H1 (cell line): ENCODE data around the gene NRXN2. TPM values are rescaled to one million over a fixed set of nuclear protein-coding genes. Genes with fewer than 3 reads are reported as not detected.

Source experiments
- CTCF ChIA-PET: fragments of 300-600 bp; sonication (Branson Sonifier 250); formaldehyde crosslinking; loops from one replicate; lab custom pipeline; 2021; ENCODE audit not compliant: partially characterized antibody; lab: Charles Lee
- POLR2A ChIA-PET: fragments of 300-600 bp; sonication (Branson Sonifier 250); formaldehyde crosslinking; loops from one replicate; lab custom pipeline; 2021; ENCODE audit warnings: inconsistent platforms; ENCODE audit not compliant: partially characterized antibody; lab: Charles Lee
- DNase-seq, 2 experiments: peaks; one replicate each; pipeline versions ENCODE4 v3.0.0 to v3.0.0-alpha.2; 2010 to 2022; ENCODE audit warnings: low spot score in 2 of 2, low read depth in 1 of 2, mixed read lengths in 1 of 2
- FAIRE-seq: peaks from 2 replicates; lab custom pipeline; 2011; peaks lifted over from hg19 to GRCh38; lab: Jason Lieb, UNC
- H2AFZ ChIP-seq: 2 replicates; pipeline ENCODE4 v1.8.1; 2012; ENCODE audit warnings: low read length, inconsistent platforms
- H2AK5ac ChIP-seq: 2 replicates; pipeline ENCODE4 v1.6.1; 2013; ENCODE audit warnings: low read depth, low read length
- H2BK120ac ChIP-seq: replicated peaks from 2 replicates; pipeline ENCODE3; 2013; ENCODE audit warnings: low read depth, low read length, inconsistent platforms
- H2BK12ac ChIP-seq: 2 replicates; pipeline ENCODE4 v1.6.1; 2013; ENCODE audit warnings: low read depth, low read length
- H2BK15ac ChIP-seq: 2 replicates; pipeline ENCODE4 v1.6.1; 2013; ENCODE audit warnings: low read length
- H2BK20ac ChIP-seq: 2 replicates; pipeline ENCODE4 v1.6.1; 2013; ENCODE audit warnings: low read length
- H2BK5ac ChIP-seq: 2 replicates; pipeline ENCODE4 v1.6.1; 2013; ENCODE audit warnings: low read depth, low read length
- H3K14ac ChIP-seq: 2 replicates; pipeline ENCODE4 v1.6.1; 2013; ENCODE audit warnings: inconsistent platforms; ENCODE audit not compliant: insufficient read length
- H3K18ac ChIP-seq: 2 replicates; pipeline ENCODE4 v1.6.1; 2013; ENCODE audit warnings: low read length; ENCODE audit errors: extremely low read depth
- H3K23ac ChIP-seq: 2 replicates; pipeline ENCODE4 v1.6.1; 2013; ENCODE audit warnings: inconsistent platforms; ENCODE audit not compliant: insufficient read length
- H3K23me2 ChIP-seq: 2 replicates; pipeline ENCODE4 v1.6.1; 2013; ENCODE audit warnings: low read depth, low read length
- H3K27ac ChIP-seq: 2 replicates; pipeline ENCODE4 v1.6.1; 2011; ENCODE audit warnings: low read depth, low read length, inconsistent platforms
- H3K27me3 ChIP-seq, 4 experiments: replicated peaks in 1 of 4; 1 replicate in 1 of 4; 2 replicates in 3 of 4; pipeline versions ENCODE4 v1.6.1 to v1.8.1; 2011 to 2013; ENCODE audit warnings: low read length in 3 of 4, mild to moderate bottlenecking in 3 of 4, inconsistent platforms in 2 of 4, mixed read lengths in 2 of 4, moderate library complexity in 1 of 4; ENCODE audit not compliant: control insufficient read depth in 3 of 4, insufficient read depth in 3 of 4; ENCODE audit errors: extremely low read depth in 1 of 4
- H3K36me3 ChIP-seq, 4 experiments: 2 replicates each; pipeline versions ENCODE4 v1.6.1 to v1.8.1; 2011 to 2013; ENCODE audit warnings: mild to moderate bottlenecking in 4 of 4, low read length in 3 of 4, moderate library complexity in 2 of 4, control low read depth in 1 of 4, inconsistent platforms in 1 of 4; ENCODE audit not compliant: insufficient read depth in 4 of 4, control insufficient read depth in 2 of 4
- H3K4ac ChIP-seq: replicated peaks from 2 replicates; pipeline ENCODE3; 2013; ENCODE audit warnings: low read length, low read depth, mixed read lengths, inconsistent platforms; ENCODE audit not compliant: insufficient read length
- H3K4me1 ChIP-seq, 4 experiments: replicated peaks in 1 of 4; 1 replicate in 1 of 4; 2 replicates in 3 of 4; pipeline versions ENCODE4 v1.6.1 to v1.8.1; 2011 to 2013; ENCODE audit warnings: low read length in 3 of 4, inconsistent platforms in 2 of 4, mixed read lengths in 1 of 4; ENCODE audit not compliant: insufficient read depth in 4 of 4, control insufficient read depth in 3 of 4
- H3K4me2 ChIP-seq, 2 experiments: 2 replicates each; pipeline versions ENCODE4 v1.6.1 to v1.8.1; 2011 to 2013; ENCODE audit warnings: low read depth in 2 of 2, low read length in 2 of 2, control low read depth in 1 of 2, inconsistent platforms in 1 of 2, mild to moderate bottlenecking in 1 of 2; ENCODE audit not compliant: insufficient read depth in 1 of 2
- H3K4me3 ChIP-seq, 4 experiments: fragments of 200-600, 300-600 bp in 1 of 4; sonication (generic), shearing (Covaris generic), sonication (Bioruptor Twin) in 1 of 4; 2 replicates each; pipeline versions ENCODE4 v1.5.1 to v1.8.1; 2011 to 2016; ENCODE audit warnings: low read length in 4 of 4, low read depth in 3 of 4, control low read depth in 2 of 4, inconsistent platforms in 2 of 4, mild to moderate bottlenecking in 2 of 4, mixed read lengths in 1 of 4, moderate library complexity in 1 of 4; ENCODE audit not compliant: insufficient read depth in 2 of 4; ENCODE audit errors: extremely low read depth in 1 of 4
- H3K56ac ChIP-seq: replicated peaks from 2 replicates; pipeline ENCODE3; 2013; ENCODE audit warnings: low read depth, mild to moderate bottlenecking, mixed read lengths, low read length, inconsistent platforms; ENCODE audit not compliant: insufficient read length
- H3K79me1 ChIP-seq: 2 replicates; pipeline ENCODE4 v1.6.1; 2013; ENCODE audit warnings: low read depth, low read length, control low read depth
- H3K79me2 ChIP-seq, 2 experiments: 2 replicates each; pipeline versions ENCODE4 v1.6.1 to v1.8.1; 2012 to 2013; ENCODE audit warnings: low read length in 2 of 2, mild to moderate bottlenecking in 2 of 2, inconsistent platforms in 1 of 2; ENCODE audit not compliant: insufficient read depth in 2 of 2, control insufficient read depth in 1 of 2
- H3K9ac ChIP-seq, 4 experiments: replicated peaks in 1 of 4; 1 replicate in 1 of 4; 2 replicates in 3 of 4; pipeline versions ENCODE4 v1.6.1 to v1.8.1; 2011 to 2013; ENCODE audit warnings: low read depth in 3 of 4, low read length in 3 of 4, control low read depth in 2 of 4, mild to moderate bottlenecking in 2 of 4, moderate library complexity in 2 of 4, inconsistent platforms in 1 of 4; ENCODE audit errors: extremely low read depth in 1 of 4
- H3K9me3 ChIP-seq, 2 experiments: 2 replicates each; pipeline versions ENCODE4 v1.6.1 to v1.8.1; 2012 to 2013; ENCODE audit warnings: mild to moderate bottlenecking in 2 of 2, moderate library complexity in 2 of 2, control low read depth in 1 of 2, inconsistent platforms in 1 of 2, low read depth in 1 of 2, low read length in 1 of 2, mixed read lengths in 1 of 2; ENCODE audit not compliant: insufficient read depth in 2 of 2
- H4K20me1 ChIP-seq, 2 experiments: replicated peaks in 1 of 2; 2 replicates each; pipeline versions ENCODE3 to v1.8.1; 2011 to 2013; ENCODE audit warnings: inconsistent platforms in 2 of 2, low read length in 2 of 2, mild to moderate bottlenecking in 1 of 2; ENCODE audit not compliant: insufficient read depth in 2 of 2, control insufficient read depth in 1 of 2
- H4K5ac ChIP-seq: 2 replicates; pipeline ENCODE4 v1.6.1; 2013; ENCODE audit warnings: low read length, low read depth, mixed read lengths, inconsistent platforms; ENCODE audit not compliant: insufficient read length
- H4K8ac ChIP-seq: 2 replicates; pipeline ENCODE4 v1.8.0; 2013; ENCODE audit warnings: mild to moderate bottlenecking, moderate library complexity, low read length, inconsistent platforms; ENCODE audit not compliant: insufficient read depth; ENCODE audit errors: extremely low read depth
- H4K91ac ChIP-seq: replicated peaks from 2 replicates; pipeline ENCODE3; 2013; ENCODE audit warnings: low read length, mixed read lengths, inconsistent platforms; ENCODE audit not compliant: insufficient read length
- CHD1 ChIP-seq: IDR thresholded peaks from 2 replicates; pipeline ENCODE4 v1.6.1; 2012; ENCODE audit warnings: low read depth, low read length, improper control_type of control experiment
- EP300 ChIP-seq, 2 experiments: IDR thresholded peaks; 1 replicate in 1 of 2; 2 replicates in 1 of 2; pipeline ENCODE4 v1.6.1; 2011 to 2012; ENCODE audit warnings: low read depth in 2 of 2, low read length in 2 of 2, mild to moderate bottlenecking in 2 of 2, borderline replicate concordance in 1 of 2, inconsistent platforms in 1 of 2, moderate library complexity in 1 of 2
- FOSL1 ChIP-seq: IDR thresholded peaks from 2 replicates; pipeline ENCODE4 v1.6.1; 2011; ENCODE audit warnings: mild to moderate bottlenecking, low read depth, low read length, moderate library complexity; ENCODE audit not compliant: insufficient read depth
- KDM5A ChIP-seq: fragments of 200-600 bp; IDR thresholded peaks from 2 replicates; pipeline ENCODE4 v1.7.1; 2012; ENCODE audit warnings: mild to moderate bottlenecking, low read length, inconsistent platforms, mixed read lengths
- SAP30 ChIP-seq: fragments of 300-600 bp; sonication (generic); IDR thresholded peaks from 2 replicates; pipeline ENCODE4 v1.7.1; 2012; ENCODE audit warnings: low read length, moderate library complexity, mild to moderate bottlenecking, inconsistent platforms; ENCODE audit not compliant: insufficient read depth, insufficient replicate concordance
- SIRT6 ChIP-seq: IDR thresholded peaks from one replicate; pipeline ENCODE4 v1.7.1; 2012; ENCODE audit warnings: low read length, inconsistent platforms
- TAF7 ChIP-seq: optimal IDR thresholded peaks from 2 replicates; pipeline ENCODE3; 2011; ENCODE audit warnings: low read depth, mild to moderate bottlenecking, inconsistent platforms, low read length, moderate library complexity, borderline replicate concordance
- WGBS, 2 experiments: shearing (Covaris generic) in 1 of 2; methylation state at CpG; one replicate each; pipeline versions ENCODE4 v1.1.6 to v1.1.7; 2013 to 2015; ENCODE audit warnings: low lambda C conversion rate in 2 of 2, mixed read lengths in 2 of 2, inconsistent platforms in 1 of 2, low coverage in 1 of 2, missing lambda C conversion rate in 1 of 2; ENCODE audit not compliant: insufficient replicate concordance in 2 of 2, insufficient coverage in 1 of 2, insufficient read length in 1 of 2; ENCODE audit errors: extremely low coverage in 1 of 2, missing lambda C conversion rate in 1 of 2; 5-methylcytosine and 5-hydroxymethylcytosine counted together
- polyA plus RNA-seq, 7 experiments: library from polyadenylated mRNA; depleted of rRNA in 3 of 7; stranded (reverse) in 5 of 7; unstranded in 2 of 7; fragments of >200 nt in 5 of 7; fragments of 200-250 nt in 2 of 7; gene quantifications; 1 replicate in 5 of 7; 2 replicates in 1 of 7; 4 replicates in 1 of 7; pipeline versions ENCODE4 v1.2.1 to v1.2.3, GENCODE V29; 2011 to 2013; ENCODE audit warnings: missing spikeins in 2 of 7, mixed read lengths in 2 of 7
- total RNA-seq: library from RNA; stranded (reverse); fragmentation: NEBNext Ultra II Directional; extraction: Animal tissue kit (Norgen Biotek cat#: 25700); gene quantifications from 2 replicates; pipeline ENCODE4 v1.2.1, GENCODE V29; 2021
- TF ChIP-seq, protein P1 (sequence below): IDR thresholded peaks from 2 replicates; pipeline ENCODE4 v1.6.1; 2011; ENCODE audit warnings: low read length, improper control_type of control experiment
- TF ChIP-seq, protein P2 (sequence below), 3 experiments: IDR thresholded peaks; 1 replicate in 2 of 3; 2 replicates in 1 of 3; pipeline versions ENCODE4 v1.5.1 to v1.6.1; 2011; ENCODE audit warnings: low read length in 3 of 3, mild to moderate bottlenecking in 3 of 3, inconsistent platforms in 2 of 3, low read depth in 1 of 3, moderate library complexity in 1 of 3; ENCODE audit not compliant: insufficient read depth in 1 of 3; ENCODE audit errors: control extremely low read depth in 1 of 3

Gene NRXN2
- total and polyA plus RNA-seq, 2 of the 8 experiments (the other 6 are each of a cell fraction or from before 2014, with no cell fraction given) = 1.3 to 11.5 TPM

DNA sequence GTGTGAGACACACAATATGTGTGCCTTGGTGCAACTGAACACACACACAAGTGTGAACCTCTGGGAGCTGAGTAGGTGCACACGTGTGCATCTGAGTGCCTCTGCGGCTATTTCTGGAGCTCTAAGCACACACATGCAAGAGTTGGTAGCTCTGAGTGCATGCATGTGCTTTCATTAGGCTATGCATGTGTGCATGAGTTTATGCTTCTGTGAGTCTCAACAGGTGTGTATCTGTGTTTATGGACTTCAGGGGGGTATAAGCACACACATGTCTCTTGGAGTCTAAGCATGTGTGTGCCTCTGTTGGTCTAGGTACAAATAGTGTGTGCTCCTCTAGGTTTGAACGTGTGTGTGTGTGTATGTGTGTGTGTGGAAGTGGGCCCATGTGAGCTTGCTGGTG, 106.2 kb downstream of the NRXN2 start:
- H3K27ac ChIP-seq = no peak overlapping the region
- ChIA-PET POLR2A (interaction anchor here (0.7 kb wide), 1 partner anchor 452 kb away, joined by 3 read pairs; no protein-coding TSS in a partner anchor), CTCF (interaction anchor here (0.9 to 1.8 kb wide), 7 partner anchors 10 to 52 kb away, joined by 3 to 5 read pairs (median 4); no protein-coding TSS in a partner anchor)
- WGBS, 2 experiments = 91% methylated on average over 3 of the region's 3 CpGs; no CpG with 5 or more reads in 1 of the 2 experiments
- peaks cover 0 to 3% of the 10 kb centered on the region in 2 experiments for H4K20me1 ChIP-seq
- H3K27me3 ChIP-seq = no peaks in the 10 kb centered on the region; a peak in 2 of 7 replicates
- H4K91ac ChIP-seq = no peak overlapping the region
- no peak for DNase-seq
- H3K23ac ChIP-seq = no peak overlapping the region
- no peak overlapping the region for H3K9ac ChIP-seq
- no peak overlapping the region for H3K4me3 ChIP-seq
- no peak overlapping the region; the same call in 1 of the 2 replicates for H2BK5ac ChIP-seq
- no peak overlapping the region for H2BK12ac ChIP-seq
- no peaks in the 10 kb centered on the region for H3K79me2 ChIP-seq
- H2AK5ac ChIP-seq = no peak overlapping the region
- peaks cover 0 to 15% (median 5%) of the 10 kb centered on the region in 4 experiments; a peak in 5 of 7 replicates for H3K4me1 ChIP-seq
- H3K36me3 ChIP-seq = no peaks in the 10 kb centered on the region
- no peak overlapping the region for H2BK20ac ChIP-seq
- H3K79me1 ChIP-seq = no peaks in the 10 kb centered on the region
- H3K4me2 ChIP-seq = no peak overlapping the region
- H4K8ac ChIP-seq = 0 out of 2 replicates have a peak overlapping the region, but pooled peaks have one; percentile 9
- no peak overlapping the region for H3K14ac ChIP-seq
- H3K23me2 ChIP-seq = no peaks in the 10 kb centered on the region
- H2BK120ac ChIP-seq = no peak overlapping the region
- no peak for FAIRE-seq
- no peak overlapping the region for H2BK15ac ChIP-seq
- H2AFZ ChIP-seq = no peak overlapping the region
- H3K18ac ChIP-seq = no peak overlapping the region
- H3K4ac ChIP-seq = no peak overlapping the region
- H4K5ac ChIP-seq = no peak overlapping the region
- H3K9me3 ChIP-seq = no peaks in the 10 kb centered on the region
- H3K56ac ChIP-seq = no peak overlapping the region
- TF ChIP-seq, protein P1, sequence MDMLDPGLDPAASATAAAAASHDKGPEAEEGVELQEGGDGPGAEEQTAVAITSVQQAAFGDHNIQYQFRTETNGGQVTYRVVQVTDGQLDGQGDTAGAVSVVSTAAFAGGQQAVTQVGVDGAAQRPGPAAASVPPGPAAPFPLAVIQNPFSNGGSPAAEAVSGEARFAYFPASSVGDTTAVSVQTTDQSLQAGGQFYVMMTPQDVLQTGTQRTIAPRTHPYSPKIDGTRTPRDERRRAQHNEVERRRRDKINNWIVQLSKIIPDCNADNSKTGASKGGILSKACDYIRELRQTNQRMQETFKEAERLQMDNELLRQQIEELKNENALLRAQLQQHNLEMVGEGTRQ = no peak
- no peak for TF ChIP-seq FOSL1
- no peak for TF ChIP-seq CHD1
- no peak for TF ChIP-seq KDM5A
- no peak for TF ChIP-seq SAP30
- TF ChIP-seq TAF7 = no peak
- TF ChIP-seq, protein P2, sequence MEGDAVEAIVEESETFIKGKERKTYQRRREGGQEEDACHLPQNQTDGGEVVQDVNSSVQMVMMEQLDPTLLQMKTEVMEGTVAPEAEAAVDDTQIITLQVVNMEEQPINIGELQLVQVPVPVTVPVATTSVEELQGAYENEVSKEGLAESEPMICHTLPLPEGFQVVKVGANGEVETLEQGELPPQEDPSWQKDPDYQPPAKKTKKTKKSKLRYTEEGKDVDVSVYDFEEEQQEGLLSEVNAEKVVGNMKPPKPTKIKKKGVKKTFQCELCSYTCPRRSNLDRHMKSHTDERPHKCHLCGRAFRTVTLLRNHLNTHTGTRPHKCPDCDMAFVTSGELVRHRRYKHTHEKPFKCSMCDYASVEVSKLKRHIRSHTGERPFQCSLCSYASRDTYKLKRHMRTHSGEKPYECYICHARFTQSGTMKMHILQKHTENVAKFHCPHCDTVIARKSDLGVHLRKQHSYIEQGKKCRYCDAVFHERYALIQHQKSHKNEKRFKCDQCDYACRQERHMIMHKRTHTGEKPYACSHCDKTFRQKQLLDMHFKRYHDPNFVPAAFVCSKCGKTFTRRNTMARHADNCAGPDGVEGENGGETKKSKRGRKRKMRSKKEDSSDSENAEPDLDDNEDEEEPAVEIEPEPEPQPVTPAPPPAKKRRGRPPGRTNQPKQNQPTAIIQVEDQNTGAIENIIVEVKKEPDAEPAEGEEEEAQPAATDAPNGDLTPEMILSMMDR (IDR thresholded peaks at IDR 0.05; ENCODE audit: control extremely low read depth in 1 of 3, insufficient read depth in 1 of 3, low read depth in 1 of 3, low read length in 3 of 3) = no peak
- TF ChIP-seq SIRT6 = no peak
- no peak for TF ChIP-seq EP300 (IDR thresholded peaks at IDR 0.05; ENCODE audit: borderline replicate concordance in 1 of 2, low read depth in 2 of 2, low read length in 2 of 2)
